ENCODE results near the gene ZNF362.
A peak's percentile ranks its signal among the peaks of the same experiment; 100 is the strongest.
"Not testable (repeated sequence)": the region's sequence is repeated elsewhere in the genome, so short reads cannot be mapped to it uniquely, and the experiment has no call there.

The ZNF362 gene

GRCh38 chr1:33286451-33287185, 30.3 kb downstream of the ZNF362 start:
- no peak for DNase-seq (ENCODE audit: low read depth, low spot score)

GRCh38 chr1:33287317-33287716, 31.0 kb downstream of the ZNF362 start:
- DNase-seq (ENCODE audit: low read depth, low spot score): no peak

GRCh38 chr1:33288976-33289857, 32.9 kb downstream of the ZNF362 start:
- DNase-seq (ENCODE audit: low read depth, low spot score): no peak

- DNase-seq (ENCODE audit: low read depth, low spot score): no peak
Measured at GRCh38 chr1:33289858-33290154, 33.5 kb downstream of the ZNF362 start.

- DNase-seq (ENCODE audit: low read depth, low spot score): not testable (repeated sequence)
Measured at GRCh38 chr1:33290615-33291014, 34.3 kb downstream of the ZNF362 start.

DNA sequence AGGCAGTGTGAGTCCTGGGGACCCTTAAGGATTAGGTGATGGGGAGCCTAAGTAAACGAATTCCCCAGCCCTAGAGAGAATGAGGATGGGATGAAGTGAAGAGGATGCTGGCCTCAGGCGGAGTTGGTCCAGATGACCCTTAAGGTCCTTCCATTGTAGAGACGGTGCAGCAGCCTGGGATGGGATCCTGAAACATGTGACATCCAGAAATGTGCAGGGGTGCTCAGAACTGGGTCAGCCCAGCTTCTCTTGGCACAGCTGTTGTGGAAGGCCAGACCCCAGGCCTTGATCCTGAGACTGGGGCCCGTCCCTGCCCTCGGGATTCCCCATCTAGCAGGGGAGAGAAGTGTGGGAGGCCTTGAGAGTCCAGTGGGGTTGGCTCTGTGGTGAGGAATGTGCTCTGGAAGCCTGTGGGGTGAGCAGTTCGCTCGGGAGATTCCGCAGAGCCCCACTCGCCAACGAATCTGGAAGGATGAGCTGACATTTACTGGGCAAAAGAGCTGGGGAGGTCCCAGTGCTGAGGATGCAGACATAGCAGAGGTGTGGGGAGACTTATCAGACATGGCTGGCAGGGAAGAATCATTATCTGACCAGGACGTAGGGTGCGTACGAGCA, 36.5 kb downstream of the ZNF362 start:
- no peak for DNase-seq (ENCODE audit: low read depth, low spot score)

- no peak for DNase-seq (ENCODE audit: low read depth, low spot score)
Measured at GRCh38 chr1:33294071-33295010, 38.0 kb downstream of the ZNF362 start.

GRCh38 chr1:33295023-33295422, 38.7 kb downstream of the ZNF362 start:
- DNase-seq (ENCODE audit: low read depth, low spot score): no peak

GRCh38 chr1:33295450-33296081, 39.3 kb downstream of the ZNF362 start:
- peak; percentile 95 for DNase-seq (ENCODE audit: low read depth, low spot score)

- no peak for DNase-seq (ENCODE audit: low read depth, low spot score)
Measured at GRCh38 chr1:33296082-33296458, 39.8 kb downstream of the ZNF362 start.

- DNase-seq (ENCODE audit: low read depth, low spot score): no peak
Measured at GRCh38 chr1:33296824-33297223, 40.5 kb downstream of the ZNF362 start.

- no peak for DNase-seq (ENCODE audit: low read depth, low spot score)
Measured at GRCh38 chr1:33297911-33298622, 41.8 kb downstream of the ZNF362 start.

GRCh38 chr1:33298623-33299277, 42.5 kb downstream of the ZNF362 start:
- peak; percentile 91 for DNase-seq (ENCODE audit: low read depth, low spot score)

DNA sequence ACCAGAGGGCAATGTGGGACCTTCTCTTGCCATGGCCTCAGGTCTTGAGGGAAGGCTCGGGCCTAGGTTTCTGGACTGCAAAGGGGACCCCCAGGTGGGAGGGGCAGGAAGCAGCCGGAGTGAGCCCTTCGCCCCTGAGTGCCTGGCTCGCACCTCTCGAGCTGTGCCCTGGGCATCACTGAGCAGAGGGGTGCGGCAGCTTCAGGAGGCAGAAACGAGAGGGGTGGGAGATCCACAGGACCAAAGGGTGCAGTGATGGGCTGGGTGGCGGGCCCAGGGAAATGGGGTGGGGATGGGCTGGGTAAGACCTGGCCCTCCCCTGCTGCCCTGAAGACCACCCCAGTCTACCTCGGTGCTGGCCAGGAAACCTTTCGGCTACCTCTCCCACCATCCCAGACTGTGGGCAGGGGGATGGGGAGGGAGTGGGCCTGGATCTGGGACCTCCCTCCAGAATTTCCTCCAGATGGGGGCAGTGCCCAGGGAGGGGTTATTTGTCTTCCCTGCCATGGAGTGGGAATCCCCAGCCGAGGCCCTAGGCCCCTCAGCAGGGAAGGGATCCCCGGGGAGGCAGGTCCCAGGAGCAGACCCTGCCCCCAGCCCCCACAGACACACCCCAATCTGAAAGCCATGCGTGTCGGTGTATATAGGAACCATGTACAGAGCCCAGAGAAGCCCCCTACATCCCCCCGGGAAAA, 43.3 kb downstream of the ZNF362 start:
- no peak for DNase-seq (ENCODE audit: low read depth, low spot score)

- DNase-seq (ENCODE audit: low read depth, low spot score): no peak
Measured at GRCh38 chr1:33300673-33301072, 44.4 kb downstream of the ZNF362 start.

GRCh38 chr1:33301273-33301984, 45.1 kb downstream of the ZNF362 start:
- DNase-seq (ENCODE audit: low read depth, low spot score): no peak

DNA sequence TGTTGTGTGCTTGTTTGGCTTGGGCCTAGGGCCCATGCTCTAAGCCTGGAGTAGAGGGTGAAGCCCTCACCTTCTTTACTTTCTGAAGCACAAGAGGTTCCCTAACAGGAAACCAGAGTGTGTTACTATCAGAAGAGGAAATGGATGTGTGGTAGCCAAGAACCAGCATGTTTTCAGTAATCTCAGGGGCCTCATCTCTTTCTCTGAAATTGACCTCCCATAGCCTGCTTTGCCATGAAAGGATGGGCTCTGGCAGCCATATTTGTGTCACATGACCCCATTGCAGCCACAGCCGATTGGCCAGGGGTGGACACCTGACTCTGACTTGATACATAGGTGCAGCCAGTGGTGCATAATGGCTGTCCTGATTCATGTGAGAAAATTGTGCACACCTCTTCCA, 46.0 kb downstream of the ZNF362 start:
- DNase-seq (ENCODE audit: low read depth, low spot score): no peak

DNA sequence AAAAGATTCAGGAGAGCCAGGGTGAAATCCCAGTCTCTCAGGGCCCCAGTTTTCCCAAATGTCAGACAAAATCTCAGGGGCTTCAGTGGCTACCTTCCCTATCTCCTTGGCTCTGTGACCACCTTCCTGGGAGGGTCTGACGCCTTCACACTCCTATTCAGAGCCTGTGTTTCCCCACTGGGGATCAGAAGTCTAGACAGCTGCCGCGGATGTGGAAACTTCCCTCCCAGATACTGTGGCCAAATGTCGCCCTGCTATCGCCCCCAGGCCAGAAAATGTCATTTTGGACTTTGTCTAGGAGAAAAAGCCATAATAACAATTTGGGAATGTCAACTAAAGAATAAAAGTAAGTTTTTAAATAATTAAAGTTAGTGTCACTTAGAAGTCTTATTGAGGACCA, 48.7 kb downstream of the ZNF362 start:
- DNase-seq (ENCODE audit: low read depth, low spot score): no peak

All from ELF-1 (cell line).